Left ventricle myocardium inferior (tissue), 1 donor: Measurements from ENCODE around the gene PALLD. TPM values are rescaled to one million over a fixed set of nuclear protein-coding genes. Genes with fewer than 3 reads are reported as not detected.

Experiments used
- DNase-seq: peaks from one replicate; pipeline ENCODE4 v3.0.0-alpha.2; 2020
- H3K27ac ChIP-seq: fragments of 200-600 bp; replicated peaks from 2 replicates; pipeline ENCODE4 v1.8.0; 2021
- H3K27me3 ChIP-seq: fragments of 200-600 bp; 2 replicates; pipeline ENCODE4 v1.8.0; 2021; ENCODE audit warnings: low read depth
- H3K36me3 ChIP-seq: fragments of 200-600 bp; 2 replicates; pipeline ENCODE4 v1.8.0; 2021
- H3K4me1 ChIP-seq: fragments of 200-600 bp; 2 replicates; pipeline ENCODE4 v1.8.0; 2021
- H3K4me3 ChIP-seq: fragments of 200-600 bp; 2 replicates; pipeline ENCODE4 v1.8.0; 2021; ENCODE audit warnings: mild to moderate bottlenecking, moderate library complexity
- H3K9me3 ChIP-seq: fragments of 200-600 bp; replicated peaks from 2 replicates; pipeline ENCODE4 v1.8.0; 2021
- CTCF ChIP-seq: fragments of 200-600 bp; IDR thresholded peaks from 2 replicates; pipeline ENCODE4 v1.8.0; 2021; ENCODE audit warnings: antibody characterized with exemption, mild to moderate bottlenecking, borderline replicate concordance
- intact Hi-C: fragments of 100-400 bp; cut with micrococcal nuclease; formaldehyde crosslinking; loops from one replicate; pipeline ENCODE4 v1.11.0; 2022
- total RNA-seq: library from RNA; stranded (reverse); fragmentation: NEBNext Ultra II Directional; extraction: Animal tissue kit (Norgen Biotek cat#: 25700); gene quantifications from one replicate; pipeline ENCODE4 v1.2.1, GENCODE V29; 2021
- donor health status: DM: no; HTN: yes; CAD: no; lungs with severe emphysema.

Gene PALLD
- total RNA-seq, 1 donor from 2014 or later = 871 TPM

DNA sequence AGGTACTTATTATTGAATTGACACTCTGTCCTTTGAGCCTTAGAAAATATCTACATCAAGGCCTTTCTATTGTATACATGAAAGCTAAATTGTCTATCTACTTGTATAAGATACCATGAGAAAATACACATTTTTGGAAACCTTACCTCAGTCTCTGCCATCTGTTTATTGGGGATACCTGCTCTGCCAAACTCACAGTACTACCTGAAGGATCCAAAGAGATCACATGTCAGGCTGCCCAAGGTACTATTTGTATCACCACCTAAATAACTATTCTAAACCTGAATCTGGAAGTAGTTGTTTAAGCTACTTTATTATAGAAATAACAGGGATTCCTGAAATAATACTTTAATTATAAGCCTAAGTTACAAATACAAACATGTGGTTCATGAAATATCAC lies 126.2 kb downstream of the PALLD start:
- Histone ChIP-seq H3K27ac (peak overlapping the region; percentile 11), H3K4me1 (peaks cover 50% of the 10 kb centered on the region), H3K36me3 (no peaks in the 10 kb centered on the region), H3K27me3 (no peaks in the 10 kb centered on the region), H3K4me3 (no peak overlapping the region), H3K9me3 (no peaks in the 10 kb centered on the region)
- intact Hi-C loops = no loop called here
- DNase-seq = no peak
- no peak for TF ChIP-seq CTCF

DNA sequence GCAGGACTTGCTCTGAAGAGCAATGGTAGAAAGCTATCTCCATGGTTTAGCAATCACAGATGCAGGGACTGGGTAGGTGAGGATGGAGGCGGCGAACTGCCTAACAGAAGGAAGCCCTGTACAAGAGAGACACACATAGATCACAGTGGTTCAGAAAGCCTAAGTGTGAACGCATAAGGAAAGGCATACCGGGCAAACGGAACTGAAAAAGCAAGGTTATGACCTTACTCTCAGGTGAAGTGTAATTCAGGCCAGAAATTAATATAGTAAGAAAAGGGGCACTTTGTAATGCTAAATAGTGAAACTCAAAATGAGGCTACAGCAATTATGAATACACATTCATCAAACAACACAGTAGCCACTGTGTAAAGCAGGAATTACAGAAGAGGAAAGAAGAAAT lies 126.6 kb downstream of the PALLD start:
- DNase-seq = no peak
- intact Hi-C loops = no loop called here
- no peak for TF ChIP-seq CTCF
- Histone ChIP-seq H3K27ac (peak overlapping the region; percentile 11), H3K9me3 (no peaks in the 10 kb centered on the region), H3K27me3 (no peaks in the 10 kb centered on the region), H3K36me3 (no peaks in the 10 kb centered on the region), H3K4me3 (no peak overlapping the region), H3K4me1 (peaks cover 46% of the 10 kb centered on the region)

GRCh38 chr4:168628251-168628650 lies 131.4 kb downstream of the PALLD start:
- H3K27me3 ChIP-seq = no peaks in the 10 kb centered on the region
- intact Hi-C loops = no loop called here
- H3K4me3 ChIP-seq = no peak overlapping the region
- H3K36me3 ChIP-seq = no peaks in the 10 kb centered on the region
- no peak for TF ChIP-seq CTCF
- peaks cover 34% of the 10 kb centered on the region for H3K4me1 ChIP-seq
- no peaks in the 10 kb centered on the region for H3K9me3 ChIP-seq
- DNase-seq = no peak
- H3K27ac ChIP-seq = no peak overlapping the region

DNA sequence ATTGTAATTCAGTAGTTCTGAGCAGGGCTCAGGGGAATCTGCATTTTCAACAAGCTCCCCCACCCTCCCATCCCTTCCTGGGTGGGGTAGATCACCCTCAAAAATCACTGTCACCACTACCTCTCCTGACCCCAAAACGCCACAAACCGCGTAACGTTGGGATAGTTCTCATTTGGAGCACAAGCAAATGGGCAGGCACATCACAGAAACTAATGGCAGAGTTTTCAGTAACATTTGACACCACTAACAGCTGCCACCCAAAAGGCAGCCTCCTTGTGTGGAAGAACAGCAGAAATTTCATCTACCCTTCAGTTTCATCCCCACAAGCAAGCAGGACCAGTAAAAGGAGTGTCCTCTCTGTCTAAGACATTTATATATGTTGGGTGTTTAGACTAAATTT lies 132.7 kb downstream of the PALLD start:
- intact Hi-C loops = no loop called here
- no peak for TF ChIP-seq CTCF

DNA sequence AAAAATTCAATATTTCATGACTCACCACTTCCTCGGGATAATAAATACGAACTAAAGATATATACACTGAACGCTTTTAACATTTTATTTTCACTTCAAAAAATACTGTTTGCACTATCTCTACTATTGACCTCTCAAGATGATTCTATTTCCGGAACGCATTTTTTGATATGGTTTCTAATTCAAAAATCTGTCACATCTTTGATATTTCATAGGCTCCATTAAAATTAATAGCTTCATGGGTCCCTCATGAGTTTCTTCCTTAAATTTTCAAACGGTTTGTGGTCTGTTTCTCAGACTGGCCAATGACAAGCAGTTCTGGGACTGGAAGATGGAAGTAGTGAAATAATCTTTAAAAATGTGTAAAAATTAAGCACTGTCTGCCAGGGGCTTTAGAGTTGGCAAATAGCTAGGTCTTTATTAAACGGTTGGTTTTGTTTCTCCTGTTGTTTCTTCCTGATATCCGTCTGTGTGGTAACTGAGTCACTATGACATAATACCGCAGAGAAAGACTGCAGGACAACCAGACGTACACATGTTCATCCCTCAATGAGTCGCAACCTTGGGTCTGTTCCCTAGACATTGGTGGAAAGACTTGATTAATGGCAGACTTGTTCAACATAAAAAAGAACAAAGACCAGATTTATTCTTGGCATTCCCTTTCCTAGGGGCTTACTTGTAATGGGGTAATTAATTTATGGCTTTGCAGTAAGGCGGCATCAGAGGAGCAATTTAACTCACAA lies 133.8 kb downstream of the PALLD start:
- peak overlapping the region; percentile 74 for H3K4me3 ChIP-seq
- peak overlapping the region; percentile 75 for H3K27ac ChIP-seq
- peaks cover 55% of the 10 kb centered on the region for H3K4me1 ChIP-seq
- no peaks in the 10 kb centered on the region for H3K27me3 ChIP-seq
- H3K9me3 ChIP-seq = no peaks in the 10 kb centered on the region
- no peak for TF ChIP-seq CTCF
- no peaks in the 10 kb centered on the region for H3K36me3 ChIP-seq
- no peak for DNase-seq
- intact Hi-C loops = no loop called here

More for the DNA sequence above, 132.7 kb downstream of the PALLD start:
- Histone ChIP-seq H3K36me3 (no peaks in the 10 kb centered on the region), H3K4me1 (peaks cover 46% of the 10 kb centered on the region), H3K9me3 (no peaks in the 10 kb centered on the region), H3K27ac (no peak overlapping the region), H3K4me3 (no peak overlapping the region), H3K27me3 (no peaks in the 10 kb centered on the region)
- no peak for DNase-seq
